Mesendoderm (in vitro differentiated cells): ENCODE data around the gene GNA12.

Source experiments
- DNase-seq: peaks from one replicate; pipeline ENCODE4 v3.0.0; 2013
- H2AK5ac ChIP-seq: 2 replicates; pipeline ENCODE4 v1.6.1; 2013; ENCODE audit warnings: low read length, inconsistent platforms
- H2BK120ac ChIP-seq: 2 replicates; pipeline ENCODE4 v1.6.1; 2013; ENCODE audit warnings: low read depth, mild to moderate bottlenecking, low read length, moderate library complexity, mixed read lengths
- H2BK15ac ChIP-seq: replicated peaks from 2 replicates; pipeline ENCODE4 v1.6.1; 2013; ENCODE audit warnings: low read depth, mild to moderate bottlenecking, moderate library complexity
- H2BK5ac ChIP-seq: 2 replicates; pipeline ENCODE4 v1.6.1; 2013; ENCODE audit warnings: low read length, inconsistent platforms
- H3K18ac ChIP-seq: 2 replicates; pipeline ENCODE4 v1.6.1; 2013; ENCODE audit warnings: mild to moderate bottlenecking, low read length, mixed read lengths
- H3K23ac ChIP-seq: one replicate; pipeline ENCODE4 v1.6.1; 2013; ENCODE audit warnings: low read length
- H3K27ac ChIP-seq: 2 replicates; pipeline ENCODE4 v1.5.1; 2013; ENCODE audit warnings: low read depth, mild to moderate bottlenecking, inconsistent platforms, low read length, moderate library complexity
- H3K27me3 ChIP-seq: 2 replicates; pipeline ENCODE4 v1.6.1; 2013; ENCODE audit warnings: low read length, control low read depth, mild to moderate bottlenecking, inconsistent platforms; ENCODE audit not compliant: insufficient read depth, poor library complexity
- H3K36me3 ChIP-seq: 2 replicates; pipeline ENCODE4 v1.6.1; 2013; ENCODE audit warnings: low read length, inconsistent platforms; ENCODE audit not compliant: control insufficient read depth, insufficient read depth
- H3K4ac ChIP-seq: one replicate; pipeline ENCODE4 v1.6.1; 2013; ENCODE audit warnings: low read depth, mild to moderate bottlenecking, low read length, moderate library complexity
- H3K4me1 ChIP-seq: 2 replicates; pipeline ENCODE4 v1.6.1; 2013; ENCODE audit warnings: low read depth, low read length, inconsistent platforms; ENCODE audit not compliant: control insufficient read depth
- H3K4me2 ChIP-seq: 2 replicates; pipeline ENCODE4 v1.6.1; 2013; ENCODE audit warnings: low read length
- H3K4me3 ChIP-seq: 2 replicates; pipeline ENCODE4 v1.5.1; 2013; ENCODE audit warnings: mild to moderate bottlenecking, low read length
- H3K56ac ChIP-seq: one replicate; pipeline ENCODE4 v1.6.1; 2013; ENCODE audit warnings: low read length
- H3K79me1 ChIP-seq: 2 replicates; pipeline ENCODE4 v1.6.1; 2013; ENCODE audit warnings: low read length, inconsistent platforms
- H3K79me2 ChIP-seq: 2 replicates; pipeline ENCODE4 v1.6.1; 2013; ENCODE audit warnings: mild to moderate bottlenecking, low read length; ENCODE audit not compliant: control insufficient read depth, insufficient read depth
- H3K9ac ChIP-seq: 2 replicates; pipeline ENCODE4 v1.6.1; 2013; ENCODE audit warnings: low read length, inconsistent platforms
- H4K5ac ChIP-seq: one replicate; pipeline ENCODE4 v1.6.1; 2013; ENCODE audit warnings: low read length
- H4K8ac ChIP-seq: one replicate; pipeline ENCODE4 v1.6.1; 2013; ENCODE audit warnings: low read depth, mild to moderate bottlenecking, control low read depth, low read length, moderate library complexity
- WGBS: extraction: QIAGEN DNeasy Blood & Tissue Kit; methylation state at CpG from one replicate; pipeline ENCODE4 v1.1.7; 2013; ENCODE audit warnings: low lambda C conversion rate, missing lambda C conversion rate; ENCODE audit not compliant: insufficient coverage; ENCODE audit errors: extremely low coverage; 5-methylcytosine and 5-hydroxymethylcytosine counted together

Gene GNA12

GRCh38 chr7:2782121-2782520 lies 62.0 kb downstream of the GNA12 start:
- no peak overlapping the region for H4K5ac ChIP-seq

GRCh38 chr7:2781636-2782035 lies 62.5 kb downstream of the GNA12 start:
- no peak overlapping the region for H4K8ac ChIP-seq

More at GRCh38 chr7:2782121-2782520, 62.0 kb downstream of the GNA12 start:
- H2BK120ac ChIP-seq, result no peak overlapping the region
- no peaks in the 10 kb centered on the region for H3K36me3 ChIP-seq
- no peaks in the 10 kb centered on the region for H3K4me1 ChIP-seq
- H3K4me3 ChIP-seq, result no peak overlapping the region
- no peak overlapping the region for H3K23ac ChIP-seq
- H2BK15ac ChIP-seq, result no peak overlapping the region
- no peak overlapping the region for H3K56ac ChIP-seq
- WGBS, result no CpG with 5 or more reads among the region's 2 CpGs
- no peak overlapping the region for H3K4me2 ChIP-seq
- H2AK5ac ChIP-seq, result no peak overlapping the region
- no peak overlapping the region for H2BK5ac ChIP-seq
- no peak overlapping the region for H3K9ac ChIP-seq
- no peak for DNase-seq
- H3K27ac ChIP-seq, result no peak overlapping the region
- peaks cover 5% of the 10 kb centered on the region for H3K79me1 ChIP-seq
- H4K8ac ChIP-seq, result no peak overlapping the region
- no peak overlapping the region for H3K18ac ChIP-seq
- H3K4ac ChIP-seq, result no peak overlapping the region
- no peaks in the 10 kb centered on the region for H3K79me2 ChIP-seq
- H3K27me3 ChIP-seq, result no peaks in the 10 kb centered on the region

GRCh38 chr7:2779051-2779450 lies 65.1 kb downstream of the GNA12 start:
- no peak overlapping the region for H3K4me2 ChIP-seq
- no peak overlapping the region for H2AK5ac ChIP-seq
- DNase-seq, result no peak
- no peaks in the 10 kb centered on the region for H3K4me1 ChIP-seq
- no CpG with 5 or more reads among the region's 8 CpGs for WGBS
- H2BK5ac ChIP-seq, result no peak overlapping the region
- no peak overlapping the region for H2BK15ac ChIP-seq
- H3K23ac ChIP-seq, result no peak overlapping the region
- H3K79me2 ChIP-seq, result no peaks in the 10 kb centered on the region
- H2BK120ac ChIP-seq, result no peak overlapping the region
- no peaks in the 10 kb centered on the region for H3K36me3 ChIP-seq
- H3K9ac ChIP-seq, result no peak overlapping the region
- H3K4me3 ChIP-seq, result no peak overlapping the region
- H3K27me3 ChIP-seq, result no peaks in the 10 kb centered on the region
- no peak overlapping the region for H4K8ac ChIP-seq
- no peak overlapping the region for H3K27ac ChIP-seq
- H3K56ac ChIP-seq, result no peak overlapping the region
- no peak overlapping the region for H3K4ac ChIP-seq
- H4K5ac ChIP-seq, result no peak overlapping the region
- H3K79me1 ChIP-seq, result peaks cover 7% of the 10 kb centered on the region
- H3K18ac ChIP-seq, result no peak overlapping the region

More at GRCh38 chr7:2781636-2782035, 62.5 kb downstream of the GNA12 start:
- H3K18ac ChIP-seq, result no peak overlapping the region
- DNase-seq, result no peak
- H2AK5ac ChIP-seq, result no peak overlapping the region
- no peaks in the 10 kb centered on the region for H3K4me1 ChIP-seq
- H3K4me2 ChIP-seq, result no peak overlapping the region
- H2BK120ac ChIP-seq, result no peak overlapping the region
- no peak overlapping the region for H2BK15ac ChIP-seq
- no peaks in the 10 kb centered on the region for H3K79me2 ChIP-seq
- H3K27me3 ChIP-seq, result no peaks in the 10 kb centered on the region
- no peak overlapping the region for H3K23ac ChIP-seq
- no peak overlapping the region for H4K5ac ChIP-seq
- no peak overlapping the region for H3K4me3 ChIP-seq
- peaks cover 5% of the 10 kb centered on the region for H3K79me1 ChIP-seq
- H3K56ac ChIP-seq, result no peak overlapping the region
- H3K9ac ChIP-seq, result no peak overlapping the region
- no peak overlapping the region for H3K4ac ChIP-seq
- H2BK5ac ChIP-seq, result no peak overlapping the region
- H3K36me3 ChIP-seq, result no peaks in the 10 kb centered on the region
- H3K27ac ChIP-seq, result no peak overlapping the region
- no CpG with 5 or more reads among the region's 2 CpGs for WGBS

- H3K4ac ChIP-seq, result no peak overlapping the region
- no peak overlapping the region for H2BK15ac ChIP-seq
- H2BK120ac ChIP-seq, result no peak overlapping the region
- H3K56ac ChIP-seq, result no peak overlapping the region
- no peak overlapping the region for H4K8ac ChIP-seq
- peaks cover 3% of the 10 kb centered on the region for H3K79me2 ChIP-seq
- no peak overlapping the region for H3K9ac ChIP-seq
- WGBS, result no CpG with 5 or more reads among the region's 8 CpGs
- no peak overlapping the region for H4K5ac ChIP-seq
- H3K4me1 ChIP-seq, result no peaks in the 10 kb centered on the region
- no peaks in the 10 kb centered on the region for H3K36me3 ChIP-seq
- no peak overlapping the region for H2BK5ac ChIP-seq
- no peaks in the 10 kb centered on the region for H3K27me3 ChIP-seq
- no peak overlapping the region for H3K18ac ChIP-seq
- H3K23ac ChIP-seq, result no peak overlapping the region
- peaks cover 8% of the 10 kb centered on the region for H3K79me1 ChIP-seq
- no peak for DNase-seq
- no peak overlapping the region for H3K4me2 ChIP-seq
- H3K4me3 ChIP-seq, result no peak overlapping the region
- no peak overlapping the region for H3K27ac ChIP-seq
- H2AK5ac ChIP-seq, result no peak overlapping the region
Observed at GRCh38 chr7:2777898-2778535, 66.1 kb downstream of the GNA12 start.

GRCh38 chr7:2776401-2776800 lies 67.7 kb downstream of the GNA12 start:
- Histone ChIP-seq H3K36me3 (no peaks in the 10 kb centered on the region), H4K5ac (no peak overlapping the region), H3K9ac (no peak overlapping the region), H3K23ac (no peak overlapping the region), H3K79me2 (peaks cover 3% of the 10 kb centered on the region), H4K8ac (no peak overlapping the region), H3K4me1 (no peaks in the 10 kb centered on the region), H3K4me3 (no peak overlapping the region), H2BK5ac (no peak overlapping the region), H2BK120ac (no peak overlapping the region), H3K79me1 (peaks cover 10% of the 10 kb centered on the region), H2BK15ac (no peak overlapping the region), H2AK5ac (no peak overlapping the region), H3K18ac (no peak overlapping the region), H3K4me2 (no peak overlapping the region), H3K56ac (no peak overlapping the region), H3K27me3 (no peaks in the 10 kb centered on the region), H3K27ac (no peak overlapping the region), H3K4ac (no peak overlapping the region)
- no CpG with 5 or more reads among the region's 12 CpGs for WGBS
- no peak for DNase-seq

GRCh38 chr7:2775785-2776184 lies 68.3 kb downstream of the GNA12 start:
- H3K79me1 ChIP-seq, result peaks cover 12% of the 10 kb centered on the region
- no peaks in the 10 kb centered on the region for H3K27me3 ChIP-seq
- H3K9ac ChIP-seq, result no peak overlapping the region
- no peak overlapping the region for H3K4ac ChIP-seq
- no peak overlapping the region for H3K23ac ChIP-seq
- H2BK120ac ChIP-seq, result no peak overlapping the region
- H2BK15ac ChIP-seq, result no peak overlapping the region
- DNase-seq, result no peak
- no peak overlapping the region for H2BK5ac ChIP-seq
- H3K4me2 ChIP-seq, result no peak overlapping the region
- no peak overlapping the region for H4K5ac ChIP-seq
- no peak overlapping the region for H3K27ac ChIP-seq
- no peak overlapping the region for H3K56ac ChIP-seq
- no peaks in the 10 kb centered on the region for H3K4me1 ChIP-seq
- no peaks in the 10 kb centered on the region for H3K36me3 ChIP-seq
- H2AK5ac ChIP-seq, result no peak overlapping the region
- no peak overlapping the region for H4K8ac ChIP-seq
- no CpG with 5 or more reads among the region's 4 CpGs for WGBS
- H3K4me3 ChIP-seq, result no peak overlapping the region
- peaks cover 5% of the 10 kb centered on the region for H3K79me2 ChIP-seq
- no peak overlapping the region for H3K18ac ChIP-seq
